ENCODE results near the gene CENPB. TPM values are rescaled to one million over a fixed set of nuclear protein-coding genes. Genes with fewer than 3 reads are reported as not detected.

The CENPB gene
- total RNA-seq, 1 donor from 2014 or later, result 87.4 TPM

DNA sequence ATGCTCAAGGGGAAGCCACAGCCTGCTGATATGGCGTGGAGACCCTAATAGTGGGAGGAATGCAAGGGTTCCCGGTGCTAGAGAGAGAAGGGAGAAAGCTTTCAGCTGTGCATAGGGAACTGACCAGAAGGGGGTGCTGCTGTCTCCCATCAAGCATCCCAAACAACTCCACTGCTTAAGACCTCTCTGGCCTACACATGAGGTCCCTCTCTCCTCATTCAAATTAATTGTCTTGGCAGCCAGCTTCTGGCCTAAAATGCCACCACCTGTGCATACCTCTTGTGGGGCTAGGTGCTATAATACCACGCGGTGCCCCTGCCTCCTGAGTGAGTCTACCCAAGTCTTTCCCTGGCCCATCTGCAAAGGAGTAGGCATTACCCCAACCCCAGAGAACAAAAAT lies 33.4 kb downstream of the CENPB start:
- Histone ChIP-seq H3K36me3 (ENCODE audit: control insufficient read depth, insufficient read depth, low read length) (no peaks in the 10 kb centered on the region), H3K4me3 (ENCODE audit: low read depth, low read length) (no peak overlapping the region), H3K27me3 (ENCODE audit: control insufficient read depth, insufficient read depth, low read length) (peaks cover 19% of the 10 kb centered on the region)
- DNase-seq (ENCODE audit: low read depth), result peak; percentile 61
- FAIRE-seq, result peak; percentile 36
- peak; percentile 94 for TF ChIP-seq CTCF (IDR thresholded peaks at IDR 0.05; ENCODE audit: insufficient read depth, low read length, severe bottlenecking)

DNA sequence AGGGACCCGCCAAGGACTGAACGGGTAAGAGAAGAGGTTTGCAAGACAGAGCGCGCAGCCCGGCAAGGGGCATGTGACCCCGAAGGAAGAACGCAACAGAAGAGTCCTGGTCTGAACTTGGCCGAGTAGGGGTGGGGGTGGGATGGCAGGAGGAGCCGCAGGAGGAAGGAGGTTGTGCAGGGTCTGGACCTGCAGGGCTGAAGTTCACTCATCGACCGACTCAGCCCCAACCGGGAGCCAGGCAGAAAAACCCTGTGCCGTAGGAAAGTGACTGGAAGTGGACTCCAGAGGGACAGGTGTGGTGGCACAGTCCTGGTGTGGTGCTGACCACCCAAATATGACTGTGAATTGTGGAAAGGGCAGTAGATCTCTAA lies 34.2 kb downstream of the CENPB start:
- FAIRE-seq (no peak), DNase-seq (ENCODE audit: low read depth) (no peak)
- no peak for TF ChIP-seq CTCF (IDR thresholded peaks at IDR 0.05; ENCODE audit: insufficient read depth, low read length, severe bottlenecking)
- H3K27me3 ChIP-seq (ENCODE audit: control insufficient read depth, insufficient read depth, low read length), result peaks cover 19% of the 10 kb centered on the region
- peak overlapping the region; percentile 32 for H3K4me3 ChIP-seq (ENCODE audit: low read depth, low read length)
- H3K36me3 ChIP-seq (ENCODE audit: control insufficient read depth, insufficient read depth, low read length), result no peaks in the 10 kb centered on the region

DNA sequence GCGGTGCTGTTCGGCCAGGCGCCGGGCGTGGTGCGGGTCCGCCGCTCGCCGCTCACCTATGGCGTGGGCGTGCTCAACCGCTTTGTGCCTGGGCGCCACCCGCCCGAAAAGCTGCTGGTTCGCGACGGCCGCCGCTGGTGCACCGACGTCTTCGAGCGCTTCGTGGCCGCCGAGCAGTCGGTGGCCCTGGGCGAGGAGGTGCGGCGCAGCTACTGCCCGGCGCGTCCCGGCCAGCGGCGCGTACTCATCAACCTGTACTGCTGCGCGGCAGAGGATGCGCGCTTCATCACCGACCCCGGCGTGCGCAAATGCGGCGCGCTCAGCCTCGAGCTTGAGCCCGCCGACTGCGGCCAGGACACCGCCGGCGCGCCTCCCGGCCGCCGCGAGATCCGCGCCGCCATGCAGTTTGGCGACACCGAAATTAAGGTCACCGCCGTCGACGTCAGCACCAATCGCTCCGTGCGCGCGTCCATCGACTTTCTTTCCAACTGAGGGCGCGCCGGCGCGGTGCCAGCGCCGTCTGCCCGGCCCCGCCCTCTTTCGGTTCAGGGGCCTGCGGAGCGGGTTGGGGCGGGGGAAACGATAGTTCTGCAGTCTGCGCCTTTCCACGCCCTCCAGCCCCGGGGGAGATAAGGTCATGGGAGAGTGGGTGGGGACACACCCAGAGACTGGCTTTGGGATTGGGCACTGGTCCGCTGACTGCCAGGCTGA lies 34.7 kb downstream of the CENPB start:
- FAIRE-seq (no peak), DNase-seq (ENCODE audit: low read depth) (peak; percentile 45)
- Histone ChIP-seq H3K36me3 (ENCODE audit: control insufficient read depth, insufficient read depth, low read length) (no peaks in the 10 kb centered on the region), H3K27me3 (ENCODE audit: control insufficient read depth, insufficient read depth, low read length) (peaks cover 19% of the 10 kb centered on the region), H3K4me3 (ENCODE audit: low read depth, low read length) (peak overlapping the region; percentile 32)
- no peak for TF ChIP-seq CTCF (IDR thresholded peaks at IDR 0.05; ENCODE audit: insufficient read depth, low read length, severe bottlenecking)

DNA sequence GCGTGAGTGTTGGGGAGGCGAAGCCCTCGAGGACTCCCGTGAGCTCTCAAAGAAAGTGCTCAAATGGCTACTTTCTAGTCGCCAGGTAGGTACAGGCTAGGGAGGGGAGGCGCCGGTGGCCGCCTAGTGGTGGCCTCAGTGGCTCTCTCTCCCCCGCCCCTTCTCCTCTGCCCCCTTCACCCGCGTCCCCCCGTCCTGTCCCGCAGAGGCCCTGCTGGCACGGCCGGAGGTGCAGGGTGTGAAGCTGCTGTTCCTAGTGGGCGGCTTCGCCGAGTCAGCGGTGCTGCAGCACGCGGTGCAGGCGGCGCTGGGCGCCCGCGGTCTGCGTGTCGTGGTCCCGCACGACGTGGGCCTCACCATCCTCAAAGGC lies 35.2 kb downstream of the CENPB start:
- FAIRE-seq, result no peak
- TF ChIP-seq CTCF (IDR thresholded peaks at IDR 0.05; ENCODE audit: insufficient read depth, low read length, severe bottlenecking), result peak; percentile 26
- DNase-seq (ENCODE audit: low read depth), result no peak
- Histone ChIP-seq H3K36me3 (ENCODE audit: control insufficient read depth, insufficient read depth, low read length) (no peaks in the 10 kb centered on the region), H3K4me3 (ENCODE audit: low read depth, low read length) (peak overlapping the region; percentile 32), H3K27me3 (ENCODE audit: control insufficient read depth, insufficient read depth, low read length) (peaks cover 19% of the 10 kb centered on the region)

- FAIRE-seq (no peak), DNase-seq (ENCODE audit: low read depth) (no peak)
- peak; percentile 81 for TF ChIP-seq CTCF (IDR thresholded peaks at IDR 0.05; ENCODE audit: insufficient read depth, low read length, severe bottlenecking)
- peaks cover 19% of the 10 kb centered on the region for H3K27me3 ChIP-seq (ENCODE audit: control insufficient read depth, insufficient read depth, low read length)
- H3K4me3 ChIP-seq (ENCODE audit: low read depth, low read length), result no peak overlapping the region
- H3K36me3 ChIP-seq (ENCODE audit: control insufficient read depth, insufficient read depth, low read length), result no peaks in the 10 kb centered on the region
Observed at GRCh38 chr20:3749689-3750531, 36.6 kb downstream of the CENPB start.

All from bronchial epithelial cell (primary cell).